Measurements from ENCODE around the gene NRCAM.

The NRCAM gene

DNA sequence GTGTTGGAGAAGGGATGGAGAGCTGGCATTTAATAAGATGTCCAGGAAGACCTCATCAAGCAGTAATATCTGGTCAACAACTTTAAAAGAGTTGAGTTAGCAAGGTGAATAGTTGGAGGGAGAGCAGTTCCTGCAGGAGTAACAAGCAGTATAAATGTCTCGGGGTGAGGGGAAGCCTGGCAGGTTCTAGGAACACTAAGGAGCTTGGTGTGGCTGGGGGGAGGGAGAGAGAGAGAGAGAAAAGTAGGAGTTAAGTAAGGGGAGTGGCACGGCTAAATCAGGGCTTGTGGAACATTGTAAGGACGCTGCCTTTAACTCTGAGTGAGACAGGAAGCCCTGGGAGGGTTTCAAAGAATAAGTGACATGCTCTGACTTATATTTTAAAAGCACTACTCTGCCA is 304.0 kb downstream of the NRCAM start:
- no peak for DNase-seq (ENCODE audit: low spot score)

DNA sequence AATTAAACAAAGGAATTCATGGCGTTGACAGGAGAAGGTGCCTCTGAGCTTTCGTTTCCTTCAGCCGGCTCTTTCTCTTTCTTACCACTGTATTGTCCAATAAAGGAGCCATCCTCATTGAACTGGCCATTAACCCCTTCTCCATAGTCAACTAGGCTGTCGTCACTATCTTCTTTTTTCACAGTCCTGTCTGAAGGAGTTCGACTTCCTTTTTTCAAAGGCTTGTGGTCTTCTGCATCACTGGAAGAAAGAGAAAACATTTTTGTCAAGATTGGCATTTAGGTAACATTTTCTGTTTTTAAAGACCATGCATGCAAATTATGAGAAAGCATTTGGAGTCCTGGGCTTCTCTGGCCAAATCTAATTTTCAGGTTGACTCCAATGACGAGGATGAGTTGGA is 306.3 kb downstream of the NRCAM start:
- no peak for DNase-seq (ENCODE audit: low spot score)

DNA sequence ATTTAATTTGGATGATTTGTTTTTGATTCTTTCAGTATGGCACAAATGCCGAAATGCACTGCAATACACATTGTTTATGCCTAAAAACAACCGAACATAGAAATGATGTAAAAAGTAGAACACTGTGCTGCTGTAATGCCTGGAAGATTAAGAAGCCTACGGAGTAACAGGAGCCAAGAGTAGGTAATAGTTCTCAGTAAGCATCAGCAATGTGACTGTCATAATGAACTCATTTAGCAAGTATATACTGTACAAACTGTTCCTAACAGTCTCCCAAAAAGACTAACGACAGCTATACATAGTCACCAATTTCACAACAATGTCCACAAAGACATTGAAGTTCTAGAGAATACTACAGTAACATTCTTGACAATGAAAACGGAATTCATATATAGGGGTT is 307.1 kb downstream of the NRCAM start:
- DNase-seq (ENCODE audit: low spot score): no peak

DNA sequence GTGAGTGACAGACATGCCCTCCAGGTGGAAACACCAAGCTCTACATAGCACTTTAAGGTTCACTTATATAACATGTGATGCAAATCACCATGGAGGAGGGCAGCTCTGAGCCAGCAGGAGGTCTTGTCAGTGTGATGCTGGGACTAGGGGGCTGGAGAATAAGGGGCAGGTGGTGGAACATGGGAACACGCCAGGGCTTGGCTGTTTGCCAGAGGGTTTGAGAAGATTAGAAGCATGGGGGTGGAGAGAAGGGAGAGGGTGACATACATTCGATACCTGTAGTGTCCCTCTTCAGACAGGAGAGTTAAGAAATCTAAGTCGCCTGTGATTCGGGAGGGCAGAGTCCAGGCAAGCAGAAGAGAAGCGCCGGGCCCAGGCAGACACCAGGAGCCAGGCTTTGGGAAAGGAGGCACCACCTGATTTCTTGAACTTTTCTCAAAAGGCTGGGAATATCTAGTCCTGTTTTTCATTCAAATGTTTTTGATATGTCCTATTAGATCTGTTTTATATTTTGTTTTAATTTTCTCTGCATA is 309.1 kb downstream of the NRCAM start:
- DNase-seq (ENCODE audit: low spot score): no peak

DNA sequence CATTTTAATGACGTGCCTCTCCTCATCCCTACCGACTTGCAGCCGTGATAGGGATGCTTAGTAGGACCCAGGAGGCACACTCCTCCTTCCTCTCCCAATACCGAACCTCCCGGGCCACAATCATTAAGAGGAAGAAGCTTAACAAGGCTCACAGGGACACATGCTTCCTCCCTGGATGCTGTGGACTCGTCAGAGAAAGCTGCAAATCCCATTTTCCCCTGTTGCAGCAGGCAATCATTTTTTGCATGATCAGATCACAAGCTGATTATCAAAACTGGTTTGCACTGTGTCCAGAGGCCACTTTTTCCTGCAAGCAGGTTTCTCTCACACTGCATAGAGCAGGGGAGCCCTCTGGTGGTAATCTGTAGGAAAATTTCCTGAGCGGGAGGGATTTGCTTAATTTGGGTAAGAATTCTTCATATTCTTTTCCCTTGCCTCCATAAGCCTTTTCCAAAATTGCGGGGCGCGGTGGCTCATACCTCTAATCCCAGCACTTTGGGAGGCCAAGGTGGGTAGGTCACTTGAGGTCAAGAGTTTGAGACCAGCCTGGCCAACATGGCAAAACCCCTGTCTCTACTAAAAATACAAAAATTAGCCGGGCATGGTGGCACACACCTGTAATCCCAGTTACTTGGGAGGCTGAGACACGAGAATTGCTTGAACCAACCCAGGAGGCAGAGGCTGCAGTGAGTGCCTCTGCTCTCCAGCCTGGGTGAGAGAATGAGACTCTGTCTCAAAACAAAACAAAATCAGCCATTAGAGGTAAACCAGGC is 310.0 kb downstream of the NRCAM start:
- peak; percentile 82 for DNase-seq (ENCODE audit: low spot score)

DNA sequence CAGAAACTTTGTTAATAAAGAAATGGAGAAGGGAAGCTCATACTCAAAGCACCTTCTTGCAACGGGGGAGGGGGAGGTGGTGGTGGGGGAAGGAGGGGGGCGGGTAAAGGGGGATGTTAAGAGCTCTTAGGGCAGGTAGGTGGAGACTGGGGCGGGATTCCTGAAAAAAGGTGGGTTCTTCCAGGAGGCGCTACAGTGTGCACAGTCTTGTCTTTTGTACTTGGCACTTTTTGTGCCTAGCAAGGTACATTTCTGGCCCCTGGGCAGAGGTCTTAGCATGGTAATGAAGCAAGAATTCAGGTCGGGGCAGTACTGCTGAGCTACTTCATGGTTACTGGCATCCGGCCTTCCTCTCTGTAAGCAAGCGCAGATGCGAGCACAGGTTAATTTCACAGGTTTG is 310.8 kb downstream of the NRCAM start:
- DNase-seq (ENCODE audit: low spot score): no peak

DNA sequence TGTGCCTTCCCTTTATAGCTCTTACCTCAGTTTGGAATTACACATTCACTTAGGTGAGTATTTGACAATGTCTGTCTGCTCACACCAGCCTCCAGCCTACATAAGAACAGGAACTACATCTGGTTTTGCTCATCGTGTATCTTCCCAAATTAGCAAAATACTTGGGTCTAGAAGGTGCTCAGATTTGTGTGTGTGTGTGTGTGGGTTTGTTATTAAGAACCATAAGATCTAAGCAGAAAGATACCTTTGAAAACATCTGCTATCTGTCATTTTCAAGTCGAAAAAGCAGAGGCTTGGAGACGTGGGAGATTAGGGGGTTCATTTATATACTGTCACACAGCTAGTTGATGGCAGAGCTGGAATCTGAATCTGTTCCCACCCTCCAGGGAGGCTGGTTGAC is 311.3 kb downstream of the NRCAM start:
- DNase-seq (ENCODE audit: low spot score): no peak

DNA sequence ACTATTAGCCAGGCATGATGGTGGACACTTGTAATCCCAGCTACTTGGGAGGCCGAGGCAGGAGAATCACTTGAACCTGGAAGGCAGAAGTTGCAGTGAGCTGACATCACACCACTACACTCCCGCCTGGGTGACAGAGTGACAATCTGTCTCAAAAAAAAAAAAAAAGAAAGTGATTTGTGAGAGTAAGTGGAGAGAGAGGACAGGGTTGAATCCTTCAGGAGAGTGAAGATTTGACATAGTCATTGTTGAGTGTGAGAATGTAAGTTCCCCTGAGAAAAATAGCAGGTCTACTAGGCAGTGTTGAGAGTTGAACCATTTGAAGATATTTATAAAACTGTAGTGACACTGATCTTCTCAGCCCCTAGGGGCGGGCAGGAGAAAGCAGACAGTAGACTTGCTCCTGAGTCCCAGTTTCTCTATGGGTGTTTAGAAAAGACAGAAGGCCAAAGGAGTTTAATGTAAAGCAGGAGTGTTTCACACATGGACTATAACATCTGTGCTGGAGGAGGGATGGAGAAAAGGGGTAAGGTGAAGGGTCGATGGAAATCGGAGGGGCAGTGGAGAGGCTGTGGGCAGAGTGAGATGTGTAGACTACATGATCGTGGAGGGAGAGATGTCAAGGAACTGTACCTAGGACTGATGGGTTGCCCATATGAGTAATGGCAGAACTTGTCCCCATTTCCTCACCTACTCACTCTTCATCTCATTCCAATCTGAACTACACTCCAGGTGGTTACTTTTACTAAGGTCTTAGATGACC is 312.4 kb downstream of the NRCAM start:
- DNase-seq (ENCODE audit: low spot score): no peak

DNA sequence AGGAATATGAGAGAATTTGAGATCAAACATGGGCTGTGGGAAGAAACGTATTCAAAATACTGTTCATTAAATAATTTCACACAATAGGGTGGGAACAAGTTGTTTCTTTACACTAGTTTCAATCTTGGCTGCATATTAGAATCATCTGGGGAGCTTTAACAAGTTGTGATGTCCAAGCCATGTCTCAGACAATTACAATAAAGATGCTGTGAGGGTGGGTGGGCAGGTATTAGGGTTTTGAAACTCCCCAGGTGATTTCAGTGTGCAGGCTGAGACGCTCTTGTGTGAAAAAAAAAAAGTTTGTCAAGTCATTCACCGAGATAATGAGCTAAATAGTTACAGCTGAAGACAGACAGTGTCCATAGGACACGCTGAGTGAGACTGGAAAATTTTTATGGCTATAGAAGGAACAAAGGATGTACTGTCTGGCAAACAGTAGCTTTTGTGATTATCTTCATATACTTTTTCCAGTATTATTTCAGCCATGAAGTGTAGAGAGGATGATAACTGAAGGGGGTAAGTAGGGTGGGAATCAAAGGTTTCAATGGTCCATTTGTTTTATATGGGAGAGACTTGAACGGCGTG is 313.5 kb downstream of the NRCAM start:
- no peak for DNase-seq (ENCODE audit: low spot score)

DNA sequence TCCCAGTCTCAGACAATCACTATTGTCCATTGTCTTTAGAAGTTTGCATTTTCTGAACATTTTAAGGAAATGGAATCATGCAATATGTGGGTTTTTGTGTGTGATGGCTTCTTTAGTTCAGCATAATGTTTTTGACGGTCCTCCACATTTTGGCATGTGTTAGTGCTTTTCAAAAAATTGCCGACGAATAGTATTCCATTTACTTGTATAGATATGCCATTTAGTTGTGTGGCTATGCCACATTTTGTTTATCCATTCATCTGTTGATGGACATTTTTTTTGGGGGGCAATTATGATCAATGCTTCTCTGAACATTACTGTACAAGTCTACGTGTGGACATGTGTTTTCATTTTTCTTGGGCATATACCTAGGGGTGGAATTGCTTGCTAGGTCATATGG is 314.1 kb downstream of the NRCAM start:
- DNase-seq (ENCODE audit: low spot score): no peak

DNA sequence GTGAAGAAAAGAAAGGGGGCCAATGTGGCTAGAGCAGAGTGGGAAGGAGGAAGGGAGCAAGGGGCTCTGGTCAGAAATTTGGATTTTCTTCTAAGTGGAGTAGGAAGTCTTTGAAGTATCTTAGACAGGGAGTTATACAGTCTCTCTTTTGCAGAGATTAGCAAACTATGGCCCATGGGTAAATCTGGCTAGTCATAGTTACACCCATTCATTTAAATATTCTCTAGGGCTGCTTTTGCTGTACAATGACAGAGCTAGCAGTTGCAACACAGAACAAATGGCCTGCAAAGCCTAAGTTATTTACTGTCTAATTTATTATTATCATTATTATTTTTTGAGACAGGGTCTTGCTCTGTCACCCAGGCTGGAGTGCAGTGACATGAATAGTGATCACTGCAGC is 315.6 kb downstream of the NRCAM start:
- DNase-seq (ENCODE audit: low spot score): no peak

DNA sequence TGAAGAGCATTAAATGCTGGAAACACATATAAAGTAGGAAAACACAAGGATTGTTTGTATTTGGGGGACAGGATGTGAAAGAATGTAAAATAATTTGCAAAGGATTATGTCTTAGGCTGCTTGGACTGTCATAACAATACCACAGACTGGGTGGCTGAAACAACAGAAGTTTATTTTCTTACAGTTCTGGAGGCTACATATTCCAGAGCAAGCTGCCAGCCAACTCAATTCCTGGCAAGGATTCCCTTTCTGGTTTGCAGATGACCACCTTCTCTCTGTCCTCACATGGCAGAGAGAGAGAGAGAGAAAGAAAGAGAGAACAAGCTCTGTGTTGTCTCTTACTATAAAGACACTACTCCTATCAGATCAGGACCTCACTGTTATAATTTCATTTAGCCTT is 317.3 kb downstream of the NRCAM start:
- DNase-seq (ENCODE audit: low spot score): no peak

DNA sequence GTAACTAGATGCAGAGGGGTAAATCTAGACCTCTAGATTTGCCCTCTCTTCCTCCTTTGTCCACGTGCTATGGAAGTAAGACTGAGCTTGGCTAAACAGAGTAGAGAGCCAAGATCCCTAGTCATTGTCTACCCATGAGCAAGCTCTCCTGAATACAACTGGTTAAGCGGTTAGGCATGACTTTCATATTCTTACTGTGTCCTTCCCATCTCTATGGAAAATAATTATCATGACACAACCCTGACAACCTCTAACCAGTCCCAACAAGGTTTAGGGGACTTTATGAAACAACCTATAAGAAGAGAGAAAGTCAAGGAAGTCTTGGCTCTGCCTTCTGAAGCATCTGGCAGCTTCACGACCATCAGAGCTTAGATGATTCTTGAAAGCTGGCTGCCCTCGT is 318.2 kb downstream of the NRCAM start:
- DNase-seq (ENCODE audit: low spot score): no peak

DNA sequence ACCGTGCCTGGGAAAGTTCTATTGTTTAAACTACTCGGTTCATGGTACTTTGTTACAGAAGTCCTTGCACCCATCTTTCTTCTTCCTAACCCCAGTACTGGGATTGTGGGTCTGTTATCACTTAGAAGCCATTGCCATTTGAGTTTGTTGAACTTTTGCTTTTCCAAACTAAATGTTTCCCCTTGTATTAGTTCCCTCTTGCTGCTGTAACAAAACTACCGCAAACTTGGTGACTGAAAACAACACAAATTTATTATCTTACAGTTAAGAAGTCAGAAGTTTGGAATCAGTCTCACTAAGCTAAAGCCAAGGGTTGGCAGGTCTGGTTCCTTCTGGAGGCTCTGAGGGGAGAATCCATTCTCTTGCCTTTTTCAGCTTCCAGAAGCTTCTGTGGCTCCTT is 319.2 kb downstream of the NRCAM start:
- DNase-seq (ENCODE audit: low spot score): no peak

DNA sequence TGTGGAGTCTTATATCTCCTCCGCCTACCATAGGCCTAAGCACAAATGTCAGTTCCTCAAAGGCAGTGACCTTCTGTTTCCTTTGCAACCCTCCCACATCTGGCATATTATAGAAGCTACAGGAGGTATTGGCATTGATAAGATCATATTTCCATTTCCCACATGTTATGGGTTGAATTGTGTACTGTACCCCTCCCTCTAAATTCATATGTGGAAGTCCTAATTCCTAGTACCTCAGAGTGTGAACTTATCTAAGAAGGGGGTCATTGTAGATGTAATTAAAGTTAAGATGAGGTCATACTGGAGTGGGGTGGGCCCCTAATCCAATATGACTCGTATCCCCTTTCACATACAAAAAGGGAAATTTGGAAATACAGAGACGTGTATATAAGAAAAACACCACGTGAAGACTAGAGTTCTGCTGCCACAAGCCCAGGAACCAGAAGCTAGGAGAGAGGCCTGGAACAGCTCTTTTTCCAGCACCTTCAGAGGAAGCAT is 320.0 kb downstream of the NRCAM start:
- no peak for DNase-seq (ENCODE audit: low spot score)

DNA sequence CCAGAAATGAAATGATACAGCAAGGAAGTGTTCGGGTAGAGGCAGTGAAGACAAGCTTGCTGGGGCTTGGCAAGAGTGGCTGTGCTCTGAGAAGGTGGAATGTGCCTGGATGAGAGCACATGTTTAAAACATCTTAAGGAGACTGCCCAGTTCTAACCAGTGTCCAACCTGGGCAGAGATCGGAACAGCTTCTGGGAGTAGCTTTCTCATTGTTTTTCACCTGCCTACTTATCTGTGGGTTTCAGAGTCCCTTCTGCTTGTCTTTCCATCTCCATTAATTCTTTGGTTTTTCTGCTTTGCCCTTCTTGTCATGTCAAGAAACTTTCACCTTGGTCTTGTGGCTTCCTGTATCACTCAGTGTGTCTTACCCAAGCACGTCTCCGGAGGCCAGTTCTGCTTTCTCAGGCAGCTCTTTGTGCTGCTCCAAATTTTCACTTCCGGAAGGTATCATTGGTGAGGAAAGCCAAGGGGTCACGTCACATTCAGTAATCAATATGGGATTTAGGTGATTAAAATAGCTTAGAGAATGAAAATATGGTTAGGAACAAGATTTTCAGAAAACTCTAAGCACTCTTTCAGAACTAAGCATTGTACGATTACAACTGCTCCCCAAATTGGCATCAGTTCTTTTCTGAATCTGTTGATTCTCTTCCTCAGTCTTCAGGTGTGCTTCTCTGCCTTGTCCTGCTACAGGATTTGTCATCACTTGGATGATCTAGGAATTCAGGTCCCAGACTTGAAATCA is 320.6 kb downstream of the NRCAM start:
- no peak for DNase-seq (ENCODE audit: low spot score)

DNA sequence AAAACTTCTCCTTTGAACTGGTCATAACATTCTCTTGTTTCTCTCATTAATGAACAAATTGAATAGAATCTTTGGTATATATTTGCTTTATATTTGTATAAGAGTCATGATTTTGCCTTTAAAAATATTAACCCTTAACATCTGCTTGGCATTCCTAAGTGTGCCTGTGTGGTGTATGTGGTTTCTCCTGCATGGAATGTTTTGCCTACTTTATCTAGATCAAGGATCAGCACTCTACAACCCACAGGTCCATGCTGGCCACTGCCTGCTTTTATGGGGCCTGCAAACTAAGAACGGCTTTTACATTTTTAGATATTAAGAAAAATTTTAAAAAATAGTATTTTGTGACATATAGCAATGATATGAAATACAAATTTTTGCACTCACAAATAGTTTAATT is 321.8 kb downstream of the NRCAM start:
- no peak for DNase-seq (ENCODE audit: low spot score)

DNA sequence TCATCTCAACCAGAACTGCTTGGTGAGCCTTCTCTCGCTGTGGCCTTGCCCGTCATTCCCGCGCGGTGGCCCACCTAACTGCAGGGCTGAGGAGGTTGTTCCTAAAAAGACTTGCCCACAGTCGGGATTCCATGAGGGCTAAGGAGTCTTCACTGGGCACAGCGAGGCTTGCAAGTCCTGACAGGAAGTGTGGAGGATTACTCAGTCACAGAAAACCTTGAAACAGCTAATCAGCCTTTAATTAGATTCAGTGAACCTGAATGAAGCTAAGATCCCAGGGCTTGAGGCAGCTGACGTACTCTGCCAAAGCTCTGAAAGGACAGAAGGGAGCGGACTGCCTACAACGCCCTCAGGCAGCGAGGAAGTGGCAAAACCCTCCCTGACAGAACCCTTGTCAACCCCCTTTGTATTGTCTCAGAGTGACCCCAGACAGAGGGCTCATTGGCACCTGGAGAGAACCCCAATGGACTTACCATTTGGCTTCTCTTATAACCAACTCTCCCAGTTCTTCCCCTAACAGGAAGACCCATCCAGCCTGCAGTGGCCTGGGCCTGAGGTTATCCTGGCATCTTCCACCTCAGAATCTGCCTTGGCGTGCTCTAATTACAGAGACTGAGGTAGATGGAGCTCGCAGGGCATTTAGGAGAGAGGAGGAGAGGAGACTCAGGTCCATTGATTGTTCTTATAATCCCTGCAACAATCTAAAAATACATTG is 323.5 kb downstream of the NRCAM start:
- DNase-seq (ENCODE audit: low spot score): no peak

DNA sequence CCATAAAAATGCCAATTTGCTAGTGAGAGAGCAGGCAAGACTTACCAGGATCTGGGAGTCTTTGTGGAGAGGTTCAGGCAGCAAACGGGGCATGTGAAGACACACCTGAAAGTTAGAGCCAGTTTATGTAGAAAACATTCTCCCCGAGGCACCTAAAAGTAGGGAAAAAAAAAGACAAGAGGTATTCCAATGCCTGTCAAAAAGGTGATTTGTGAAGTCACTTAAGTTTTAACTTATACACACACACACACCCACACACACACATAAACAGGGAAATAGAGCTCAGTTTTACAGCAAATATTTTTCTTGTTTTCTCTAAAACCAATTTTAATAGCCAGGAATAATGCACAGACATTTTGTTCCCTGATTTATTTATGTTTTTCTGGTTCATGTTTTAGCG is 326.0 kb downstream of the NRCAM start, which contains the start of gene LAMB4:
Gene LAMB4 (minus strand): TSS at position 101 of the 400 bp plus-strand sequence. CDS start 7,197 bp downstream, outside the sequence.
- no peak for DNase-seq (ENCODE audit: low spot score)

DNA sequence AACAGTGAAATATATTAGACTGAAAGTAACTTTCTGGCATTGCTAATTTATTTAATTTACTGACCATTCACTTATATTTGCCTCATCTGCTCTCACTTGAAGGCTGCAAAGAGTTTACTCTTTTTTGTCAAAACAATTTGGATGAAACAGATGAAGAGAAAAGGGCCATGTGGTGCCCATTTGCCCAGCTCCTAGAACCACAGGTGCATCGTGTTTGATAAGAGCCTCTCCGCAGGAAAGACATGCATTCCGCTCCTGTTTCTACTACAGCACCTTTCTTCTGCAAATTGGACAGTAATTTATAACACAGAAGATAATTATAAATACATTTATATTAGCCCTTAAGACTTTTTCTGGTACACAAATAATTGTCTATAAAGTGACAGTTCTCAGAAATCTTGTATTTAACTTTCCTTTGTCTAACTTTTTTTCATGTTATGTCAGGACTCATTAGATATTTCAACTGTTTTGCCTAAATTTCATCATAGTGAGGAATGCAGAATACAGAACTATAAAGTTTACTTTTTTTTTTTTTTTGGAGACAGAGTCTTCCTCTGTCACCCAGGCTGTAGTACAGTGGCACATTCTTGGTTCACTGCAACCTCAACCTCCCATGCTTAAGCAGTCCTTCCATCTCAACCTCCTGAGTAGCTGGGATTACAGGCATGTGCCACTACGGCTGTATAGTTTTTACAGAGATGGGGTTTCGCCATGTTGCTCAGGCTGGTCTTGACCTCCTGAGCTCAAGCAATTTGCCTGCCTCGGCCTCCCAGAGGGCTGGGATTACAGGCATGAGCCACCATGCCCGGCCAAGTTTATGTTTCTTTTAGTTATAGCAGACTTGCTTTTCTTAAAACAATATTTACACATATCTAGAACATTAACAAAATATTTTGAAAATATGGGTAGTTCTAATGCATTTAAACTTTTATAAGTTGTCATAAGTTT is 326.9 kb downstream of the NRCAM start:
- DNase-seq (ENCODE audit: low spot score): no peak

All from RKO (cell line).